ENCODE results near the gene COX5B.
"Not testable (repeated sequence)": the region's sequence is repeated elsewhere in the genome, so short reads cannot be mapped to it uniquely, and the experiment has no call there.

COX5B gene

GRCh38 chr2:97671526-97671925 is 25.7 kb downstream of the COX5B start:
- Histone ChIP-seq H3K4me1 (ENCODE audit: control extremely low read depth in 1 of 4, control insufficient read depth in 4 of 4, insufficient read depth in 4 of 4, low read length in 3 of 4) (peaks cover 7 to 28% (median 24%) of the 10 kb centered on the region in 4 experiments), H3K9me3 (ENCODE audit: control extremely low read depth in 1 of 5, control insufficient read depth in 4 of 5, insufficient read depth in 2 of 5, low read depth in 1 of 5, low read length in 4 of 5) (no peaks in the 10 kb centered on the region), H3K27ac (ENCODE audit: insufficient read depth in 1 of 2, low read depth in 1 of 2, low read length in 2 of 2, poor library complexity in 1 of 2, severe bottlenecking in 2 of 2) (no peak overlapping the region), H3K4me3 (ENCODE audit: control insufficient read depth in 1 of 7, extremely low read depth in 1 of 7, insufficient read depth in 4 of 7, low read depth in 2 of 7, low read length in 6 of 7) (no peak overlapping the region), H3K36me3 (ENCODE audit: control insufficient read depth in 4 of 4, insufficient read depth in 4 of 4, low read length in 3 of 4) (no peaks in the 10 kb centered on the region), H3K27me3 (replicated peaks in 2 of 5; ENCODE audit: control insufficient read depth in 4 of 5, insufficient read depth in 5 of 5, low read length in 4 of 5) (no peaks in the 10 kb centered on the region)
- no peak for DNase-seq
- 98% methylated on average over 7 of the region's 7 CpGs for WGBS (ENCODE audit: insufficient coverage)
- CTCF ChIA-PET, result interaction anchor here (1.3 kb wide), 1 partner anchor 59 kb away, joined by 3 read pairs; no protein-coding TSS in a partner anchor
- POLR2A ChIA-PET, result no interaction called here

- Histone ChIP-seq H3K27ac (ENCODE audit: insufficient read depth in 1 of 2, low read depth in 1 of 2, low read length in 2 of 2, poor library complexity in 1 of 2, severe bottlenecking in 2 of 2) (peak overlapping the region; percentile 82 to 87), H3K4me1 (ENCODE audit: control extremely low read depth in 1 of 4, control insufficient read depth in 4 of 4, insufficient read depth in 4 of 4, low read length in 3 of 4) (peaks cover 7 to 28% (median 24%) of the 10 kb centered on the region in 4 experiments)
- H3K36me3 ChIP-seq (ENCODE audit: control insufficient read depth in 4 of 4, insufficient read depth in 4 of 4, low read length in 3 of 4); H3K9me3 ChIP-seq (ENCODE audit: control extremely low read depth in 1 of 5, control insufficient read depth in 4 of 5, insufficient read depth in 2 of 5, low read depth in 1 of 5, low read length in 4 of 5); DNase-seq; H3K4me3 ChIP-seq (ENCODE audit: control insufficient read depth in 1 of 7, extremely low read depth in 1 of 7, insufficient read depth in 4 of 7, low read depth in 2 of 7, low read length in 6 of 7); H3K27me3 ChIP-seq (replicated peaks in 2 of 5; ENCODE audit: control insufficient read depth in 4 of 5, insufficient read depth in 5 of 5, low read length in 4 of 5): not testable (repeated sequence)
- WGBS (ENCODE audit: insufficient coverage), result 100% methylated on average over 4 of the region's 6 CpGs
- CTCF ChIA-PET, result interaction anchor here (0.6 to 2.1 kb wide), 7 partner anchors 8 to 708 kb away, joined by 3 to 15 read pairs (median 3); partner anchors contain the start of gene ACTR1B
- POLR2A ChIA-PET, result interaction anchor here (1.7 kb wide), 1 partner anchor 9 kb away, joined by 13 read pairs; the partner anchor contains the start of gene ACTR1B
Measured at GRCh38 chr2:97672606-97673140, 26.8 kb downstream of the COX5B start.

GRCh38 chr2:97673182-97673914 is 27.5 kb downstream of the COX5B start:
- ChIA-PET CTCF (interaction anchor here (0.6 to 2.1 kb wide), 7 partner anchors 8 to 708 kb away, joined by 3 to 15 read pairs (median 3); partner anchors contain the start of gene ACTR1B), POLR2A (interaction anchor here (1.7 kb wide), 1 partner anchor 10 kb away, joined by 13 read pairs; the partner anchor contains the start of gene ACTR1B)
- Histone ChIP-seq H3K36me3 (ENCODE audit: control insufficient read depth in 4 of 4, insufficient read depth in 4 of 4, low read length in 3 of 4) (no peaks in the 10 kb centered on the region), H3K27ac (ENCODE audit: insufficient read depth in 1 of 2, low read depth in 1 of 2, low read length in 2 of 2, poor library complexity in 1 of 2, severe bottlenecking in 2 of 2) (peak overlapping the region; percentile 82 to 87), H3K4me1 (ENCODE audit: control extremely low read depth in 1 of 4, control insufficient read depth in 4 of 4, insufficient read depth in 4 of 4, low read length in 3 of 4) (peaks cover 7 to 28% (median 25%) of the 10 kb centered on the region in 4 experiments), H3K4me3 (ENCODE audit: control insufficient read depth in 1 of 7, extremely low read depth in 1 of 7, insufficient read depth in 4 of 7, low read depth in 2 of 7, low read length in 6 of 7) (no peak overlapping the region), H3K27me3 (replicated peaks in 2 of 5; ENCODE audit: control insufficient read depth in 4 of 5, insufficient read depth in 5 of 5, low read length in 4 of 5) (no peaks in the 10 kb centered on the region), H3K9me3 (ENCODE audit: control extremely low read depth in 1 of 5, control insufficient read depth in 4 of 5, insufficient read depth in 2 of 5, low read depth in 1 of 5, low read length in 4 of 5) (no peaks in the 10 kb centered on the region)
- DNase-seq, result peak; percentile 42 to 84 (median 75)
- 79% methylated on average over 3 of the region's 9 CpGs for WGBS (ENCODE audit: insufficient coverage)

- CTCF ChIA-PET, result interaction anchor here (1.0 to 2.1 kb wide), 3 partner anchors 9 to 24 kb away, joined by 3 to 15 read pairs (median 11); partner anchors contain the start of gene ACTR1B
- POLR2A ChIA-PET, result interaction anchor here (1.7 kb wide), 1 partner anchor 10 kb away, joined by 13 read pairs; the partner anchor contains the start of gene ACTR1B
- H3K27me3 ChIP-seq (replicated peaks in 2 of 5; ENCODE audit: control insufficient read depth in 4 of 5, insufficient read depth in 5 of 5, low read length in 4 of 5), result no peaks in the 10 kb centered on the region
- no peaks in the 10 kb centered on the region for H3K9me3 ChIP-seq (ENCODE audit: control extremely low read depth in 1 of 5, control insufficient read depth in 4 of 5, insufficient read depth in 2 of 5, low read depth in 1 of 5, low read length in 4 of 5)
- 3% methylated on average over 7 of the region's 8 CpGs for WGBS (ENCODE audit: insufficient coverage)
- peak overlapping the region in 1 of 7 experiments; percentile 6 for H3K4me3 ChIP-seq (ENCODE audit: control insufficient read depth in 1 of 7, extremely low read depth in 1 of 7, insufficient read depth in 4 of 7, low read depth in 2 of 7, low read length in 6 of 7)
- peaks cover 7 to 28% (median 25%) of the 10 kb centered on the region in 4 experiments for H3K4me1 ChIP-seq (ENCODE audit: control extremely low read depth in 1 of 4, control insufficient read depth in 4 of 4, insufficient read depth in 4 of 4, low read length in 3 of 4)
- no peaks in the 10 kb centered on the region for H3K36me3 ChIP-seq (ENCODE audit: control insufficient read depth in 4 of 4, insufficient read depth in 4 of 4, low read length in 3 of 4)
- DNase-seq, result peak; percentile 58 to 90 (median 88)
- H3K27ac ChIP-seq (ENCODE audit: insufficient read depth in 1 of 2, low read depth in 1 of 2, low read length in 2 of 2, poor library complexity in 1 of 2, severe bottlenecking in 2 of 2), result peak overlapping the region; percentile 82 to 87
Measured at GRCh38 chr2:97673915-97674283, 28.0 kb downstream of the COX5B start.

GRCh38 chr2:97675430-97676113 is 29.7 kb downstream of the COX5B start:
- 97% methylated on average over 5 of the region's 5 CpGs for WGBS (ENCODE audit: insufficient coverage)
- no peaks in the 10 kb centered on the region for H3K27me3 ChIP-seq (replicated peaks in 2 of 5; ENCODE audit: control insufficient read depth in 4 of 5, insufficient read depth in 5 of 5, low read length in 4 of 5)
- POLR2A ChIA-PET, result interaction anchor here (0.6 kb wide), 1 partner anchor 970 kb away, joined by 4 read pairs; no protein-coding TSS in a partner anchor
- no peak overlapping the region for H3K27ac ChIP-seq (ENCODE audit: insufficient read depth in 1 of 2, low read depth in 1 of 2, low read length in 2 of 2, poor library complexity in 1 of 2, severe bottlenecking in 2 of 2)
- DNase-seq, result no peak
- peaks cover 7 to 28% (median 25%) of the 10 kb centered on the region in 4 experiments for H3K4me1 ChIP-seq (ENCODE audit: control extremely low read depth in 1 of 4, control insufficient read depth in 4 of 4, insufficient read depth in 4 of 4, low read length in 3 of 4)
- CTCF ChIA-PET, result interaction anchor here (0.9 to 2.3 kb wide), 5 partner anchors 10 to 66 kb away, joined by 3 to 11 read pairs (median 5); partner anchors contain the start of gene ACTR1B
- H3K36me3 ChIP-seq (ENCODE audit: control insufficient read depth in 4 of 4, insufficient read depth in 4 of 4, low read length in 3 of 4), result no peaks in the 10 kb centered on the region
- no peak overlapping the region for H3K4me3 ChIP-seq (ENCODE audit: control insufficient read depth in 1 of 7, extremely low read depth in 1 of 7, insufficient read depth in 4 of 7, low read depth in 2 of 7, low read length in 6 of 7)
- peaks cover 0 to 2% (median 0%) of the 10 kb centered on the region in 5 experiments for H3K9me3 ChIP-seq (ENCODE audit: control extremely low read depth in 1 of 5, control insufficient read depth in 4 of 5, insufficient read depth in 2 of 5, low read depth in 1 of 5, low read length in 4 of 5)

- H3K36me3 ChIP-seq (ENCODE audit: control insufficient read depth in 4 of 4, insufficient read depth in 4 of 4, low read length in 3 of 4), result no peaks in the 10 kb centered on the region
- 100% methylated on average over 1 of the region's 1 CpG for WGBS (ENCODE audit: insufficient coverage)
- no peak overlapping the region for H3K4me3 ChIP-seq (ENCODE audit: control insufficient read depth in 1 of 7, extremely low read depth in 1 of 7, insufficient read depth in 4 of 7, low read depth in 2 of 7, low read length in 6 of 7)
- H3K27ac ChIP-seq (ENCODE audit: insufficient read depth in 1 of 2, low read depth in 1 of 2, low read length in 2 of 2, poor library complexity in 1 of 2, severe bottlenecking in 2 of 2), result no peak overlapping the region
- ChIA-PET CTCF (interaction anchor here (1.0 to 2.3 kb wide), 3 partner anchors 12 to 22 kb away, joined by 3 to 11 read pairs (median 8); partner anchors contain the start of gene ACTR1B), POLR2A (no interaction called here)
- H3K9me3 ChIP-seq (ENCODE audit: control extremely low read depth in 1 of 5, control insufficient read depth in 4 of 5, insufficient read depth in 2 of 5, low read depth in 1 of 5, low read length in 4 of 5), result peaks cover 0 to 2% (median 0%) of the 10 kb centered on the region in 5 experiments
- DNase-seq, result no peak
- H3K27me3 ChIP-seq (replicated peaks in 2 of 5; ENCODE audit: control insufficient read depth in 4 of 5, insufficient read depth in 5 of 5, low read length in 4 of 5), result no peaks in the 10 kb centered on the region
- H3K4me1 ChIP-seq (ENCODE audit: control extremely low read depth in 1 of 4, control insufficient read depth in 4 of 4, insufficient read depth in 4 of 4, low read length in 3 of 4), result peaks cover 7 to 28% (median 25%) of the 10 kb centered on the region in 4 experiments
Measured at GRCh38 chr2:97676620-97677019, 30.8 kb downstream of the COX5B start.
